Esophagus muscularis mucosa (tissue), 4 donors: ENCODE results near the gene FBXL4. TPM values are rescaled to one million over a fixed set of nuclear protein-coding genes. Genes with fewer than 3 reads are reported as not detected.

Experiments used
- DNase-seq: peaks from one replicate; pipeline ENCODE4 v3.0.0-alpha.2; 2017; ENCODE audit errors: extremely low spot score
- H3K27ac ChIP-seq, 4 donors: fragments of 200-600 bp; sonication (generic); replicated peaks in 1 of 4; 1 replicate in 3 of 4; 2 replicates in 1 of 4; pipeline ENCODE4 v1.5.1; 2016 to 2019; ENCODE audit warnings: mild to moderate bottlenecking in 1 of 4
- H3K27me3 ChIP-seq, 4 donors: fragments of 200-600 bp; sonication (generic); one replicate each; pipeline versions ENCODE4 v1.5.1 to v1.6.0; 2016 to 2019
- H3K36me3 ChIP-seq, 4 donors: fragments of 200-600 bp; sonication (generic); one replicate each; pipeline ENCODE4 v1.5.1; 2016 to 2019
- H3K4me1 ChIP-seq, 4 donors: fragments of 200-600 bp; sonication (generic); one replicate each; pipeline ENCODE4 v1.5.1; 2016 to 2019
- H3K4me3 ChIP-seq, 4 donors: fragments of 200-600 bp; sonication (generic); 1 replicate in 2 of 4; 2 replicates in 2 of 4; pipeline ENCODE4 v1.5.1; 2016 to 2019; ENCODE audit warnings: mild to moderate bottlenecking in 4 of 4, moderate library complexity in 1 of 4
- H3K9me3 ChIP-seq, 4 donors: fragments of 200-600 bp; sonication (generic); 1 replicate in 3 of 4; 2 replicates in 1 of 4; pipeline ENCODE4 v1.5.1; 2016 to 2019
- EP300 ChIP-seq: sonication (generic); formaldehyde crosslinking; IDR thresholded peaks from one replicate; pipeline ENCODE4 v1.6.1; 2017; ENCODE audit warnings: antibody characterized with exemption
- POLR2A ChIP-seq: fragments of 450-650 bp; IDR thresholded peaks from one replicate; pipeline ENCODE4 v1.6.1; 2017; ENCODE audit warnings: antibody characterized with exemption, moderate library complexity, mild to moderate bottlenecking, low read depth
- POLR2AphosphoS5 ChIP-seq, 2 donors: sonication (generic); formaldehyde crosslinking; IDR thresholded peaks; one replicate each; pipeline ENCODE4 v1.6.1; 2017; ENCODE audit warnings: antibody characterized with exemption in 2 of 2
- WGBS: methylation state at CpG from one replicate; pipeline ENCODE4 v1.1.5; 2018; 5-methylcytosine and 5-hydroxymethylcytosine counted together
- intact Hi-C: fragments of 100-400 bp; cut with DNase I; formaldehyde crosslinking; loops from one replicate; pipeline ENCODE4 v1.15.1; 2023
- total RNA-seq, 4 donors: library from RNA; depleted of rRNA; stranded (reverse); fragments of >200 nt; gene quantifications; one replicate each; pipeline versions ENCODE4 v1.1.0 to v1.2.1, GENCODE V29; 2016
- TF ChIP-seq, protein P1 (sequence below), 3 experiments: fragments of 200-600 bp in 2 of 3; fragments of 450-650 bp in 1 of 3; sonication (generic) in 2 of 3; IDR thresholded peaks; one replicate each; pipeline ENCODE4 v1.5.1; 2017 to 2019; ENCODE audit warnings: antibody characterized with exemption in 3 of 3, mild to moderate bottlenecking in 2 of 3, moderate library complexity in 1 of 3

FBXL4 gene
- total RNA-seq, 4 donors from 2014 or later: 11.8 to 17.8 (median 15.6) TPM

DNA sequence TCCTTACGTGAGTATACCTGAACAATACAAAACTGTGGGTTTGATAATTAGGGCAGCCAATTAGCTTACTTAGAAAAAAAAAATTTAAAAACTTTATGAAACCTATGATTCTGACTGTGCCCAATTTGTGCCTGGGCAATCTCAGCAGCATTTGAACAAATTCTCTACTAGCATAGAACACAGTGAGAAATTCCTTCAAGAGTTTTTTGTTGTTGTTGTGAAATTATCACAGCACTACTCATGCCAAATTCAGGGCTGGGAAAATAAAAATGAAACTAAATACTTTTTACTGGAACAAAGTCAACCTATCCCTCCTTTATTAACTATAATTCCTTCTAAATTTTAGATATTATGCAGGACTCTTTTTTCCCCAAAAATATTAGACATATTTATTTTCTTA, 70.5 kb downstream of the FBXL4 start:
- H3K4me1 ChIP-seq: no peaks in the 10 kb centered on the region
- intact Hi-C loops: no loop called here
- no peaks in the 10 kb centered on the region for H3K27me3 ChIP-seq
- H3K27ac ChIP-seq: no peak overlapping the region
- H3K9me3 ChIP-seq: no peaks in the 10 kb centered on the region
- TF ChIP-seq, protein P1, sequence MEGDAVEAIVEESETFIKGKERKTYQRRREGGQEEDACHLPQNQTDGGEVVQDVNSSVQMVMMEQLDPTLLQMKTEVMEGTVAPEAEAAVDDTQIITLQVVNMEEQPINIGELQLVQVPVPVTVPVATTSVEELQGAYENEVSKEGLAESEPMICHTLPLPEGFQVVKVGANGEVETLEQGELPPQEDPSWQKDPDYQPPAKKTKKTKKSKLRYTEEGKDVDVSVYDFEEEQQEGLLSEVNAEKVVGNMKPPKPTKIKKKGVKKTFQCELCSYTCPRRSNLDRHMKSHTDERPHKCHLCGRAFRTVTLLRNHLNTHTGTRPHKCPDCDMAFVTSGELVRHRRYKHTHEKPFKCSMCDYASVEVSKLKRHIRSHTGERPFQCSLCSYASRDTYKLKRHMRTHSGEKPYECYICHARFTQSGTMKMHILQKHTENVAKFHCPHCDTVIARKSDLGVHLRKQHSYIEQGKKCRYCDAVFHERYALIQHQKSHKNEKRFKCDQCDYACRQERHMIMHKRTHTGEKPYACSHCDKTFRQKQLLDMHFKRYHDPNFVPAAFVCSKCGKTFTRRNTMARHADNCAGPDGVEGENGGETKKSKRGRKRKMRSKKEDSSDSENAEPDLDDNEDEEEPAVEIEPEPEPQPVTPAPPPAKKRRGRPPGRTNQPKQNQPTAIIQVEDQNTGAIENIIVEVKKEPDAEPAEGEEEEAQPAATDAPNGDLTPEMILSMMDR (IDR thresholded peaks at IDR 0.05): no peak
- TF ChIP-seq EP300: no peak
- TF ChIP-seq POLR2A: no peak
- no peak for TF ChIP-seq POLR2AphosphoS5 (IDR thresholded peaks at IDR 0.05)
- no peak for DNase-seq
- no peak overlapping the region for H3K4me3 ChIP-seq
- 78% methylated on average over 1 of the region's 1 CpG for WGBS
- H3K36me3 ChIP-seq: peaks cover 0 to 35% (median 10%) of the 10 kb centered on the region in 4 donors

DNA sequence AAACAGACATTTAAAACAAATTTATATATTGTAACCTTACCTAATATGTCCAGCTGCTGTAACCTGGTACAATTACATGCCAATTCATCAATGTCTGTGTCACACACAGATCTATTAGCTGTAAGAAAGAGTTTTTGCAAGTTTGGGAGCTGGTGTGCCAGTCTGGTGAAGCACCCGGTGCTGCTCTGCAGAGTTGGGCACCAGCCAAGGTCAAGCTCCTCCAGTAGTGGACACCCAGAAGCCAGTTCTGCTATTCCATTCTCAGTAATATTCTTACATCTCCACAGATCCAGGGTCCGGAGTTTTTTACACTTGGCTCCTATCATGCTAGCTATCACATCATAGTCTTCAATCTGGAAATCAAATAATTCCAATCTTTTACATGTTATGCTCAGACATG, 72.4 kb downstream of the FBXL4 start:
- H3K36me3 ChIP-seq: peaks cover 0 to 40% (median 12%) of the 10 kb centered on the region in 4 donors
- WGBS: 59% methylated on average over 2 of the region's 2 CpGs
- H3K9me3 ChIP-seq: no peaks in the 10 kb centered on the region
- no peak overlapping the region for H3K4me3 ChIP-seq
- no peak for DNase-seq
- intact Hi-C loops: no loop called here
- H3K27me3 ChIP-seq: no peaks in the 10 kb centered on the region
- H3K4me1 ChIP-seq: no peaks in the 10 kb centered on the region
- no peak overlapping the region for H3K27ac ChIP-seq
- TF ChIP-seq, protein P1 (IDR thresholded peaks at IDR 0.05): no peak
- TF ChIP-seq POLR2AphosphoS5 (IDR thresholded peaks at IDR 0.05) (no peak), POLR2A (no peak), EP300 (no peak)

DNA sequence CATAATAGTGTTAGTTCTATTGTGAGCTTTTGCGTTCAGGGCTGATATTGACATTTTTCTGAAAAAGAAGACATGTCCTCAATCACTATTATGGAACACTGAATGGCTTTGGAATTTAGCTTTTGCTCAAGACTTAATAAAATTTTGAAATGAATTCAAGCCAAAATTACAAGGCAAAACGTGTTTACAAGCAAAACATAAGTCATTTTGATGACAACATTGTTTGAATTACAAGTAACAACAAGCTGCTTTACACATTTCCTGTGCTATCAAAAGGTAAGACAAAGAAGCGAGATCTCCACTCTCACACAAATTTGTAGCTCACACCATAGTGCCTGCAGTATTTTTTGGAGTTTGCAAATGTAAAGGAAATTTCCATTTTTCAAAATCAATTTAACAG, 75.9 kb downstream of the FBXL4 start:
- no peaks in the 10 kb centered on the region for H3K9me3 ChIP-seq
- DNase-seq: no peak
- H3K27ac ChIP-seq: no peak overlapping the region
- no peaks in the 10 kb centered on the region for H3K4me1 ChIP-seq
- no peak overlapping the region for H3K4me3 ChIP-seq
- H3K27me3 ChIP-seq: no peaks in the 10 kb centered on the region
- intact Hi-C loops: no loop called here
- WGBS: 90% methylated on average over 3 of the region's 3 CpGs
- TF ChIP-seq POLR2A (no peak), POLR2AphosphoS5 (IDR thresholded peaks at IDR 0.05) (no peak), EP300 (no peak)
- TF ChIP-seq, protein P1 (IDR thresholded peaks at IDR 0.05): no peak
- H3K36me3 ChIP-seq: peaks cover 0 to 26% (median 7%) of the 10 kb centered on the region in 4 donors

DNA sequence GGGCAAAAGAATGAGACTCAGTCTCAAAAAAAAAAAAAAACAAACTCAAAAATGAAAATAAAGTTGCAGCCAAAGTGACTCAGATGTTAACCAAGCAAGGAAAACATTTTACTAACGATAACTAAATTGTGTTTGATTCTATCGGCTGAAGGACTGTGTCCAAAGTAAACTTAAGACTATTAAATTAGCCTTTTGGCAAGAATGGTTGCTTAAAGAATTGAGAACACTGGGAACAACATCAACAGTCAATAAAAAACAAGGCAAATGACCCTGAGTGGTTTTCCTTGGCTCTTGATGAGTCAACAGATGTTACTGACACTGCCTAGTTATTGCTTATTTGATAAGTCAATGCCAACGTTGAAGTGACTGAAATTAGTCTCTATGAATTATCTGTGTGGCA, 76.7 kb downstream of the FBXL4 start:
- Histone ChIP-seq H3K9me3 (no peaks in the 10 kb centered on the region), H3K27me3 (no peaks in the 10 kb centered on the region), H3K27ac (no peak overlapping the region), H3K36me3 (peaks cover 0 to 22% (median 7%) of the 10 kb centered on the region in 4 donors), H3K4me3 (no peak overlapping the region), H3K4me1 (no peaks in the 10 kb centered on the region)
- TF ChIP-seq POLR2AphosphoS5 (IDR thresholded peaks at IDR 0.05): no peak
- 75% methylated on average over 3 of the region's 3 CpGs for WGBS
- DNase-seq: no peak
- intact Hi-C loops: no loop called here

DNA sequence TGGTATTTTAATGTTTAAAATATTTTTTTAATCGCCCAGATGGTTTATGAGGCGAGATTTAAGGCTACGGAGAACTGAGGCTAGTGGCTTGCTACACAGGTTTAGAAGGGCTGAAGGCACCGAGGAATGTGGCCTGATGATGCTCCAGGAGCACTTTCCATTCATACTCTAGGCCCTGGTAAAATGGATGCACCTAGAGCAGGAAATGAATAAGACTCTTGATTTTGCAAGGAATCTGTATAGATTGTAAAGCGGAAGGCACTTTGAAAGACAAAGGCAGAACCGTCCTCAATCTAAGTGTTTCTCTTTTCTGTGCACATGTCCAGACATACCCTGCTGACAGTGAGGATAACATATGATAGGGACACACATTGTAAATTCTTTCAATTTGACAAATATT, 83.2 kb downstream of the FBXL4 start:
- 96% methylated on average over 6 of the region's 6 CpGs for WGBS
- no peak for DNase-seq
- H3K4me3 ChIP-seq: no peak overlapping the region
- TF ChIP-seq POLR2AphosphoS5 (IDR thresholded peaks at IDR 0.05) (no peak), EP300 (no peak), POLR2A (no peak)
- TF ChIP-seq, protein P1 (IDR thresholded peaks at IDR 0.05): no peak
- no peaks in the 10 kb centered on the region for H3K4me1 ChIP-seq
- H3K27me3 ChIP-seq: no peaks in the 10 kb centered on the region
- H3K27ac ChIP-seq: no peak overlapping the region
- H3K9me3 ChIP-seq: no peaks in the 10 kb centered on the region
- peaks cover 0 to 2% (median 0%) of the 10 kb centered on the region in 4 donors for H3K36me3 ChIP-seq
- intact Hi-C loops: no loop called here
